ENCODE results near the gene ANKRD10.

- TF ChIP-seq ZBTB33 (IDR thresholded peaks at IDR 0.05): no peak
- TF ChIP-seq SRF (IDR thresholded peaks at IDR 0.05; ENCODE audit: low read depth in 2 of 2, low read length in 2 of 2): no peak
- no peak for TF ChIP-seq REST (IDR thresholded peaks at IDR 0.05; ENCODE audit: low read depth, low read length)
- no peak for TF ChIP-seq TAF1 (IDR thresholded peaks at IDR 0.05; ENCODE audit: borderline replicate concordance, low read depth, low read length)
These were observed 37.1 kb downstream of the ANKRD10 start for GRCh38 chr13:110877737-110878258.
